Sigmoid colon (tissue), 7 donors: ENCODE measurements around the gene SMC6. TPM values are rescaled to one million over a fixed set of nuclear protein-coding genes. Genes with fewer than 3 reads are reported as not detected.
A peak's percentile ranks its signal among the peaks of the same experiment; 100 is the strongest.

Experiments
- DNase-seq: peaks from one replicate; pipeline ENCODE4 v3.0.0-alpha.2; 2019
- H3K27ac ChIP-seq, 4 donors: fragments of 200-600 bp; sonication (generic); one replicate each; pipeline ENCODE4 v1.5.1; 2016 to 2019; ENCODE audit warnings: mild to moderate bottlenecking in 1 of 4
- H3K27me3 ChIP-seq, 3 donors: fragments of 200-600 bp; sonication (generic); one replicate each; pipeline ENCODE4 v1.5.1; 2019; ENCODE audit warnings: mild to moderate bottlenecking in 1 of 3
- H3K36me3 ChIP-seq, 4 donors: fragments of 200-600 bp; sonication (generic); one replicate each; pipeline ENCODE4 v1.5.1; 2016 to 2019
- H3K4me1 ChIP-seq, 4 donors: fragments of 200-600 bp; sonication (generic); one replicate each; pipeline ENCODE4 v1.5.1; 2017 to 2019
- H3K4me3 ChIP-seq, 4 donors: fragments of 200-600 bp; sonication (generic); one replicate each; pipeline ENCODE4 v1.5.1; 2017 to 2019; ENCODE audit warnings: mild to moderate bottlenecking in 2 of 4, moderate library complexity in 1 of 4
- H3K9me3 ChIP-seq, 4 donors: fragments of 200-600 bp in 3 of 4; sonication (generic) in 3 of 4; one replicate each; pipeline versions ENCODE4 v1.5.1 to v1.6.1; 2013 to 2019
- EP300 ChIP-seq, 4 donors: sonication (generic); formaldehyde crosslinking; IDR thresholded peaks; one replicate each; pipeline ENCODE4 v1.6.1; 2017; ENCODE audit warnings: antibody characterized with exemption in 4 of 4
- POLR2A ChIP-seq, 2 donors: fragments of 450-650 bp; IDR thresholded peaks; one replicate each; pipeline ENCODE4 v1.6.1; 2016; ENCODE audit warnings: antibody characterized with exemption in 2 of 2, mild to moderate bottlenecking in 2 of 2, moderate library complexity in 2 of 2
- POLR2AphosphoS5 ChIP-seq, 4 donors: sonication (generic); formaldehyde crosslinking; IDR thresholded peaks; one replicate each; pipeline ENCODE4 v1.6.1; 2017; ENCODE audit warnings: antibody characterized with exemption in 4 of 4
- WGBS, 2 donors: extraction: QIAGEN DNeasy Blood & Tissue Kit; methylation state at CpG; one replicate each; pipeline ENCODE4 v1.1.7; 2013; 5-methylcytosine and 5-hydroxymethylcytosine counted together
- intact Hi-C: fragments of 100-400 bp; cut with DNase I; formaldehyde crosslinking; loops from one replicate; pipeline ENCODE4 v1.15.1; 2023
- polyA plus RNA-seq, 3 donors: library from polyadenylated mRNA; stranded (reverse); fragments of 200-250 nt; gene quantifications; one replicate each; pipeline ENCODE4 v1.2.3, GENCODE V29; 2013
- total RNA-seq, 4 donors: library from RNA; depleted of rRNA; stranded (reverse); fragments of >200 nt; gene quantifications; one replicate each; pipeline ENCODE4 v1.1.0, GENCODE V29; 2016
- TF ChIP-seq, protein P1 (sequence below), 4 experiments: fragments of 450-650 bp in 3 of 4; fragments of 200-600 bp in 1 of 4; IDR thresholded peaks; one replicate each; pipeline ENCODE4 v1.5.1; 2016 to 2019; ENCODE audit warnings: antibody characterized with exemption in 4 of 4, mild to moderate bottlenecking in 3 of 4, moderate library complexity in 2 of 4
- donor health status: healthy with polysubstance abuse.
- donor health status: Bipolar disorder and iron deficiency.
- donor health status: healthy.

SMC6 gene
- total and polyA plus RNA-seq, 7 donors: 6.6 to 15.8 (median 10.7) TPM

DNA sequence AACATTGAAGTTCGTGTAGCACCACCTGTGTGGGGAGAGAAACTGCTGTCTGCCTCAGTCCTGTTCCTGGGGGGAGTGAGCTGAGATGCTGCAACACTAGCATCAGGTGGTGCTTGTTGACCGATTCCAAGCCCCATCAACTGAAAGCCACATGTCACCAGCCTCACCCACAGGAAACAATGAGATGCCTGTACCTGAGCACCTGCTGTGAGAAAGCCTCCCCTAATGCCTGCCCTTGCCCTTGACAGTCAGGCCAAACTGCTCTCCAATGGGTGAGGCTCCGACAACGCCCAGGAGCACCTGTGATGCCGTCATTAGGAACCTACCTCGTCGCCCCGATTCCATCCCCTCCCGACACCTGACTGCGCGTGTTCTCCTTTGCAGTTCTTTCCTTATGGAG, 104.6 kb downstream of the SMC6 start:
- Histone ChIP-seq H3K36me3 (no peaks in the 10 kb centered on the region), H3K4me1 (peaks cover 0 to 26% (median 21%) of the 10 kb centered on the region in 4 donors), H3K27ac (no peak overlapping the region), H3K9me3 (no peaks in the 10 kb centered on the region), H3K4me3 (no peak overlapping the region), H3K27me3 (no peaks in the 10 kb centered on the region)
- intact Hi-C loops: loop anchor here (5.0 kb wide), 1 partner anchor 132 kb away; the partner anchor contains the start of gene RAD51AP2
- DNase-seq: no peak
- TF ChIP-seq POLR2A (IDR thresholded peaks at IDR 0.05) (no peak), POLR2AphosphoS5 (IDR thresholded peaks at IDR 0.05) (no peak)
- WGBS, 2 donors: 15 to 79% methylated on average over 11 of the region's 11 CpGs

DNA sequence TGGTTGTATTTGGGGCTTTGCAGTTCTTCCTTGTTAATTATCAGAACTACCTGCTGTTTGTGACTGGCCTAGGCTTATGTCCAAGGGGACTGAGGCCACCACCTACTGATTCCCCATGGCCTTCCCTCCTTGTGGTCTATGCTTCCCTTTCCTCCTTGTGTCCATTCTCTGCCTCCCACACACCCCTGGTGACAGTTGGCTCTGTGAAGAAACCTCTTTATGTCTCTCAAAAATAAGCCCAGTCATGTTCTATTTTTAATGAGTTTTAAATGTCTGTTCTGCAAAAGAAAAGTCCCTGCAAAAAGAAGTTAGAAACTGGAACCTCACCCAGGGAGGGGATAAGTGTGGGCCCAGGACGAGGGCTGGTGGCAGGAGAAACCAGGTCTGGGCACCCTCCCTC, 105.0 kb downstream of the SMC6 start:
- 33 to 59% methylated on average over 1 of the region's 1 CpG for WGBS, 2 donors
- H3K9me3 ChIP-seq: no peaks in the 10 kb centered on the region
- no peaks in the 10 kb centered on the region for H3K27me3 ChIP-seq
- TF ChIP-seq EP300 (IDR thresholded peaks at IDR 0.05) (no peak), POLR2A (IDR thresholded peaks at IDR 0.05) (no peak), POLR2AphosphoS5 (IDR thresholded peaks at IDR 0.05) (no peak)
- TF ChIP-seq, protein P1, sequence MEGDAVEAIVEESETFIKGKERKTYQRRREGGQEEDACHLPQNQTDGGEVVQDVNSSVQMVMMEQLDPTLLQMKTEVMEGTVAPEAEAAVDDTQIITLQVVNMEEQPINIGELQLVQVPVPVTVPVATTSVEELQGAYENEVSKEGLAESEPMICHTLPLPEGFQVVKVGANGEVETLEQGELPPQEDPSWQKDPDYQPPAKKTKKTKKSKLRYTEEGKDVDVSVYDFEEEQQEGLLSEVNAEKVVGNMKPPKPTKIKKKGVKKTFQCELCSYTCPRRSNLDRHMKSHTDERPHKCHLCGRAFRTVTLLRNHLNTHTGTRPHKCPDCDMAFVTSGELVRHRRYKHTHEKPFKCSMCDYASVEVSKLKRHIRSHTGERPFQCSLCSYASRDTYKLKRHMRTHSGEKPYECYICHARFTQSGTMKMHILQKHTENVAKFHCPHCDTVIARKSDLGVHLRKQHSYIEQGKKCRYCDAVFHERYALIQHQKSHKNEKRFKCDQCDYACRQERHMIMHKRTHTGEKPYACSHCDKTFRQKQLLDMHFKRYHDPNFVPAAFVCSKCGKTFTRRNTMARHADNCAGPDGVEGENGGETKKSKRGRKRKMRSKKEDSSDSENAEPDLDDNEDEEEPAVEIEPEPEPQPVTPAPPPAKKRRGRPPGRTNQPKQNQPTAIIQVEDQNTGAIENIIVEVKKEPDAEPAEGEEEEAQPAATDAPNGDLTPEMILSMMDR (IDR thresholded peaks at IDR 0.05): no peak
- DNase-seq: no peak
- H3K4me3 ChIP-seq: no peak overlapping the region
- H3K27ac ChIP-seq: no peak overlapping the region
- H3K4me1 ChIP-seq: peaks cover 0 to 29% (median 24%) of the 10 kb centered on the region in 4 donors
- intact Hi-C loops: loop anchor here (5.0 kb wide), 1 partner anchor 131 kb away; the partner anchor contains the start of gene RAD51AP2
- H3K36me3 ChIP-seq: no peaks in the 10 kb centered on the region

GRCh38 chr2:17646838-17647701, 106.5 kb downstream of the SMC6 start:
- Histone ChIP-seq H3K4me1 (peaks cover 0 to 38% (median 35%) of the 10 kb centered on the region in 4 donors), H3K27me3 (no peaks in the 10 kb centered on the region), H3K9me3 (no peaks in the 10 kb centered on the region), H3K36me3 (no peaks in the 10 kb centered on the region), H3K4me3 (no peak overlapping the region), H3K27ac (no peak overlapping the region)
- TF ChIP-seq EP300 (IDR thresholded peaks at IDR 0.05) (no peak), POLR2AphosphoS5 (IDR thresholded peaks at IDR 0.05) (no peak), POLR2A (IDR thresholded peaks at IDR 0.05) (no peak)
- TF ChIP-seq, protein P1 (IDR thresholded peaks at IDR 0.05): no peak
- WGBS, 2 donors: 17 to 56% methylated on average over 5 of the region's 5 CpGs
- intact Hi-C loops: loop anchor here (2.0 to 5.0 kb wide), 2 partner anchors 24 to 130 kb away; partner anchors contain the start of gene RAD51AP2
- no peak for DNase-seq

GRCh38 chr2:17646081-17646554, 107.5 kb downstream of the SMC6 start:
- Histone ChIP-seq H3K27ac (peak overlapping the region in 1 of 4 donors; percentile 38), H3K9me3 (no peaks in the 10 kb centered on the region), H3K4me3 (no peak overlapping the region), H3K4me1 (peaks cover 0 to 38% (median 35%) of the 10 kb centered on the region in 4 donors), H3K36me3 (no peaks in the 10 kb centered on the region), H3K27me3 (no peaks in the 10 kb centered on the region)
- TF ChIP-seq POLR2AphosphoS5 (IDR thresholded peaks at IDR 0.05) (peak in 3 of 4 donors; percentile 72 to 82 (median 74)), EP300 (IDR thresholded peaks at IDR 0.05) (no peak)
- TF ChIP-seq, protein P1 (IDR thresholded peaks at IDR 0.05): peak; percentile 54 to 79 (median 77)
- 0 to 6% methylated on average over 3 of the region's 3 CpGs for WGBS, 2 donors
- DNase-seq: no peak
- intact Hi-C loops: loop anchor here (2.0 to 5.0 kb wide), 2 partner anchors 25 to 129 kb away; partner anchors contain the start of gene RAD51AP2
